HG03521 (cell line): ENCODE results near the gene GLRA3.
"Not testable (repeated sequence)": the region's sequence is repeated elsewhere in the genome, so short reads cannot be mapped to it uniquely, and the experiment has no call there.

Experiments used
- ATAC-seq: cut with Tn5 transposase; IDR thresholded peaks from one replicate; pipeline ENCODE4 v1.9.1; 2021; ENCODE audit warnings: mild to moderate bottlenecking, moderate library complexity; ENCODE audit not compliant: unreplicated experiment

Gene GLRA3

GRCh38 chr4:174669270-174669669 lies 159.8 kb downstream of the GLRA3 start:
- no peak for ATAC-seq

GRCh38 chr4:174665799-174666198 lies 163.2 kb downstream of the GLRA3 start:
- ATAC-seq, result no peak

DNA sequence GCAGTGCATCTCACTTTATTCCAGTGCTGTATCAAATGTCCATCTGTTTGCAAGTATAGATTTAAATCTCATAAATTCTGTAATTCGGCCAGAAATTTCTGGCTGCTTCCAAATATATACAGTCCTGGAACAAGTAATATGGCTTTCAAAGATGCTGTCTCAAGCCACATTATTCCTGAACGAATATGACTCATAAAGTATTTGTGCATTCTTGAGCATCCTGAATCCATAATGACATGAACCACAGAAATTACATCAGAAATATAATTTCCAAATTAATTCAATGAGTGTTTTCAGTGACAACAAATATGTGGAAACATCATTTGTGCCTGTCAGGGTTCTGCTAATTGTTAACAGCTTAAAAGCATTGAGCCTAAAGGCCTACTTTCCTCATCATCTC lies 165.8 kb downstream of the GLRA3 start:
- ATAC-seq, result no peak

GRCh38 chr4:174658246-174658645 lies 170.8 kb downstream of the GLRA3 start:
- no peak for ATAC-seq

- ATAC-seq, result no peak
These were observed 171.6 kb downstream of the GLRA3 start for GRCh38 chr4:174657472-174657871.

- no peak for ATAC-seq
These were observed 174.4 kb downstream of the GLRA3 start for GRCh38 chr4:174654634-174655033.

DNA sequence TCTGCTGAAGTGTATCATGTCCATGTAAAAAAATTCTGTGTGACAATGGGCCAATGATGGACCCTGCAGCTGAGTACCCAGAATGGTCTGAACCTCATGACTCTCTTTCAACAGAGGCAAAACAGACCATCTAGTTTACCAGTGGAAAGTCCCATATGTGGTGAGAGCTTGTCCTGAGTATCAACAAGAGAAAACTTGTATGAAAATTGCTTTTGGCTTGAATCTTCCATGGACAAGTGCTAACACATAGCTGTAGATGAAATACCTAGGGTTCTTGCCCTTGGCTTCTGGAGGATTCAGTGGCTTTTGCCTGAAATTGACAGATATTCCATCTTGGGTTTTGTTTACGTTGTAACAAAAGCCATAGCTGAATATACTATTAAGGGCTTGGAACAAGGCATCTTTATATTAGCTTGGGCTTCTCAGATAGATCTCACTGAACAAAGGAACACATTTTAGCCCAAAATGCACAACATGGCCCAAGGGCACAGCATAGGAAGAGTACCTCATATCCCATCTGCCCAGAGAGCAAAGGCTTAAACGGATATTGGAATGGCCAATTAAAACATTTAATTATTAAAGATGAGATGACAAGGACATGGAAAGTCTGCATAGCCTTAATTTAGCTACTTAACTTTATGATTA lies 178.2 kb downstream of the GLRA3 start:
- ATAC-seq, result no peak

GRCh38 chr4:174648812-174649211 lies 180.2 kb downstream of the GLRA3 start:
- no peak for ATAC-seq

DNA sequence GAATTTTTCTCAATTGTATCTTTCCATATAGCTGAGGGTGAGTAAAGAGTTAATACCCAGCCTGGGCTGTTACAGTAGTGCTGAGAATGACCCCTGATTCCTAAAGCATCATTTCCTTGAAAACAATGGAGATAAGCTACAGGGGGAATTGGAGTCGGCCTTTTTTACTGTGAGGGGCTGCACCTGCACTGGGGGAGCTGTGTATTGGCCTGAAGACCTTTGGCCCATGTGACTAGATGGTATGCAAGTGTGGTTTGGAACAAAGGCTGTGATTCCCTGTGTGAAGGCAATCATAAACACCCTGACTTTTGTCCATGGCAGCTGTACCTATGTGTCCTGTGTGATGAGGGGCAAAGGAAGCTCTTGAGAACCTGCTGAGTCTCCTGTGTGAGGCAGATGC lies 182.7 kb downstream of the GLRA3 start:
- ATAC-seq, result no peak

DNA sequence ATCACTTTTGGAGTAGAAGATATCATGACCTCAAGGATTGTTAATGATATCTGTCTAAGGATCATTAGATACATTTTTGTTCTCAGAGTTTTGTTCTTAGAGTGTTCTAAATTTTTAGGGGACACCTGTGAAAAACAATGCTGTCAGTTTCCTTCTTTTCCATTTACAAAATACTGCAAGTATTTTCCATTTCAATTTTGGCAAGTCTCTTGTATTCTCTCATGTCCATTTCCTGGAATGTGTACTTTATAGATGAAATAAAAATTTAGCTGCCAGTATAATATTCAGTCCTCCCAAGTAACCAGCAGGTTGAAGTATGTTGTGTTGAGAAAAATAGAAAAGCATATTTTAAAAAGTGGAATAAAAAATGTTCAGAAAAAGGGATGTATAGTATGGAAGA lies 188.9 kb downstream of the GLRA3 start:
- no peak for ATAC-seq

DNA sequence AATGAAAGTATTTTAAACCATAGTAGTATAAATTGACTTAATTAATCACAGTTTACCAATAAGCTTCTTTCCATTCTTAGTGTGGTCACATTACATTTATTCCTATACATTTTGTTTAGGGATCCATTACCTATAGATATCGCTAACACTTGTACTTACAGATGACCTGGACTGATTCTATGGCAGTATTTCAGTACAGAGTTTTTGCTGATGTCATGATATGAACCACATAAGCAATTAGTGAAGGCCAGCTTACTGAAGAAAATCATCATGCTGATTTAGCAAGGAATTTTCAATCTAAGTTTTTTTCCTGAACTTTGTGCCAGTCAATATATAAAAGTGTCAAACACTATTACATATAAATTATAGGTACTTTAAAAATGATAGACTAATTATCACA lies 193.3 kb downstream of the GLRA3 start:
- no peak for ATAC-seq

- ATAC-seq, result no peak
These were observed 195.6 kb downstream of the GLRA3 start for GRCh38 chr4:174633399-174633798.

DNA sequence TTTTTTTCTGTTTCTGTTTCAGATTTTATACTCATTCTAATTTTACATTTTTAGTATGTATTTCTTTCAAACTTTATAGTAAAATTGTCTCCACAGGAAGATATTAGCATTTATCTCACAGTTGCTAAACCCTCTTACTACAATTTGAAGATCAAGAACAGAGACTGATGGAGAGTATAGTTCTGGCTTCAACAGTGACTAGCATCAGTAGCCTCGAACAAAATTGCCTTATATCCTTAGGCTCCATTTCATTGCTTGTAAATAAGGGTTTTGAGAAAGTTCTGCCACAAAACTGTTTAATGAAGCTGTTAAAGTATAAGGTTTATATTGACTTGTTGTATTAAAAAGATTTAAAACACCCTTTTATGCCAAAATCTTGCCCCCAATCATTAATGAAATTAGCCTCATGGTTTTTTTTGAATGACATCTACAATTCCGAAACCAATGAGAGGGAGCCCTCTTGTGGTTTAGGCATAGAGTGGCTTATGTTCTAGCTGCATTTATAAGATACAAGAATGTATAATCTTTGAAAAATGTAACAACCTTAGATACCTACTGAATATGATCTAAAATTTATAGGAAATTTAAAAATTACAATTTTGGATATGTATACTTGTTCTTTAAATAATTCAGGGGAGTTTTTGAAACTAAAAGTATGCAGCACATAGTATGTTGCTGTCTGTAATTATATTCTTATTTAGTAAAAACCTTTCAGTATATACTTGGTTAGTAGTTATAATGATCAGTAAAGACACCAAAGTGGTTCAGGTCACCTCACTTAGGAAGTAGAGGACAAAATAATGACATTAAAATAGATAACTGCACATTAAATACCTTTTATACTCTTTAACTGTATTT lies 196.9 kb downstream of the GLRA3 start:
- peak; percentile 86 for ATAC-seq

- not testable (repeated sequence) for ATAC-seq
These were observed 199.1 kb downstream of the GLRA3 start for GRCh38 chr4:174629907-174630450.

- no peak for ATAC-seq
These were observed 199.8 kb downstream of the GLRA3 start for GRCh38 chr4:174629265-174629664.

DNA sequence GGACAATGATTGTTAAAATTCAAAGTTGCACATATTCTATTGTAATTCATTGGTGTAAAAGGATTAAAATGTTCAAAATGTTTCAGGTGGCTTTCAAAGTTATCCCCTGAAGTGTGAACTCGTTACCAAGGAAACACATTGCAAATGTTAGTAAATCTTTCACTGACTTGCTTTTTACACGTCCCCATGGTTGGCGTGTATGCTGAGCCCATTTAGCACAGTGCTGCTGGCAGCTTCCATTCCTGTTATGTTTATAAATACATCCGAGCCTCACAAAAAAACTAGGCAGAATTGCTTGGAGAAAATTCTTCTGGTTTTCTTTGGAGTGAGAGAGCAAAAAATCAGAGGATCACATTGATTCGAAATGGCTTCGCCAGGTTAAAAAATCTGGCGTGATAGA lies 200.9 kb downstream of the GLRA3 start:
- no peak for ATAC-seq

GRCh38 chr4:174627473-174627872 lies 201.6 kb downstream of the GLRA3 start:
- ATAC-seq, result no peak

- ATAC-seq, result peak; percentile 45
These were observed 202.6 kb downstream of the GLRA3 start for GRCh38 chr4:174626342-174627008.

DNA sequence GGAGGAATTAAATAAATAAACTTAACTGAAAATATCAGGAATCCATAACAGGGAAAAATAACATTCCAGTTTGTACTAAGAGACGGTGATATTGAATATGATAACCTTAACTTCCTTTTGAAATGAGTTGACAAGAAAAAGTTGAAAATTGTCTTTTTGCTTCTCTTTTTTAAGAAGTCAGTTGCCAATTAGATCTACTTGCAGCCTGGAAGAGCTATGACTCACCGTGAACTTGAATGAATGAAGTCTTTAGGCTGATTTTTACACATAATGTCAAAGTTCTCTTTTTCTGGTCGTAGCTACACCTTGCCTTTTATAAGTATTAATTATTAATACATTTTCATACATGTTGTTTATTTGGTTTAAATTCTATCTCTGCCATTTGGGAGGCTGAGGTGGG lies 212.4 kb downstream of the GLRA3 start:
- ATAC-seq, result no peak

- no peak for ATAC-seq
These were observed 215.1 kb downstream of the GLRA3 start for GRCh38 chr4:174613979-174614378.

GRCh38 chr4:174611792-174612191 lies 217.3 kb downstream of the GLRA3 start:
- ATAC-seq, result no peak

GRCh38 chr4:174607792-174608191 lies 221.3 kb downstream of the GLRA3 start:
- no peak for ATAC-seq
